GM18873 (cell line): ENCODE measurements around the gene RNF25.

Experiments used
- ATAC-seq: cut with Tn5 transposase; IDR thresholded peaks from one replicate; pipeline ENCODE4 v1.9.1; 2021; ENCODE audit warnings: mild to moderate bottlenecking, moderate library complexity, moderate number of reproducible peaks; ENCODE audit not compliant: unreplicated experiment, low FRiP score

Gene RNF25

DNA sequence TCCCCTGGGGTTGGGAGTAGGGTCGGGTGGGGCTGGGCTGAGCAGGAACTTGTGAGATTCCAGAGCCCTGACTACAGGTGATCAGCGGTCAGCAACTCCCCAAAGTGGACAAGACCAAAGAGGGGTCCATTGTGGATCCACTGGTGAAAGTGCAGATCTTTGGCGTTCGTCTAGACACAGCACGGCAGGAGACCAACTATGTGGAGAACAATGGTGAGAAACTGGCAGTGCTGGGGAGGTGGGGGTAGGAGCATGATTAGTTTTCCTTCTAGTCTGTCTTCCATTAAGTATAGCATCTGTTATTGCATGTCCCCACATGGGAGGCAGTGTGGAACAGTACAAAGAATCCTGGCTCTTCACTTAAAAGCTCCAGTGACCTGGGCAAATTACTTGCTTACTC lies 36.1 kb downstream of the RNF25 start:
- ATAC-seq, result no peak

DNA sequence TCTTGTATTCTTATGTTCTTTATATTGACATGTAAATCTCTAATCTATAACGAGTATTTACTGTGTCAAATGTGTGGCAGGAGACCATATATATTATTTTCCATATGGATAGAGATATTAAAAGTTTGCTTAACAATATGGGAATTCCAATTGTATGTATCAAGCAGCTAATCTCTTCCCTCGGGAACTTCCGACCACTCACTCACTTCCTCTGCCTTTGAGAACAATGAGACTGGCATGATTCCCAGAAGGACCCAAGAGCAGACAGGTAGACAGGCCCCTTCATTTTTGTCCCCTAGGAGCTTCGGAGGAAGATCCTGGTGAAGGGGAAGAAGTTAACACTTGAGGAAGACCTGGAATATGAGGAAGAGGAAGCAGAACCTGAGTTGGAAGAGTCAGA lies 40.0 kb downstream of the RNF25 start:
- no peak for ATAC-seq

DNA sequence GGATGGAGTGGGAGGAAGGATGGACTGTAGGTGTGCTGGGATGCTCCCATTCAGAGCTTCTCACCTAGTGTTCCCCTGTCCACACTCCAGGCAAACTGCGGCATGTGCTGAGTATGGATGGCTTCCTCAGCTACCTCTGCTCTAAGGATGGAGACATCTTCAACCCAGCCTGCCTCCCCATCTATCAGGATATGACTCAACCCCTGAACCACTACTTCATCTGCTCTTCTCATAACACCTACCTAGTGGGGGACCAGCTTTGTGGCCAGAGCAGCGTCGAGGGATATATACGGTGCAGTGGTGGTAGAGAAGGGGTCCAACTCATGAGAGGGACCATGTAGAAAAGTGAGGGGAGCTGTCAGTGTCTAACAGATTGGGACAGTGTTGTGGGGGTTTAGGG lies 43.9 kb downstream of the RNF25 start:
- no peak for ATAC-seq

DNA sequence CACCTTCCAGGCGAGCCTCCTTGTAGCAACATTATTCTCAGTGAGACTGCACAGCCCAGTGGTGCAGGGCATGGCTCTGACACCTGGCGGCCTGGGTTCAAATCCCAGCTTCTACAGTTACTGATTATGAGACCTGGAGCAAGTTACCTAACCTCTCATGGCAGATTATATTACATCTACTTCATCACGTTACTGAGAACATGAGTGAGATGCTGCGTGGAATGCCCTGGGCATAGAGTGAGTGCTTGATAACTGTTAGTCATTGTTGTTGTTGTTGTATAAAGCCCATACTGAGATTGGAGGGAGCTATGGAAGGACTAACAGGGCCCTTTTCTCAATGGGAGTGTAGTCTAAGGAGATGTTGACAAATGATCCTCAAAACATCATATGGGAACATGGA lies 45.4 kb downstream of the RNF25 start:
- no peak for ATAC-seq

DNA sequence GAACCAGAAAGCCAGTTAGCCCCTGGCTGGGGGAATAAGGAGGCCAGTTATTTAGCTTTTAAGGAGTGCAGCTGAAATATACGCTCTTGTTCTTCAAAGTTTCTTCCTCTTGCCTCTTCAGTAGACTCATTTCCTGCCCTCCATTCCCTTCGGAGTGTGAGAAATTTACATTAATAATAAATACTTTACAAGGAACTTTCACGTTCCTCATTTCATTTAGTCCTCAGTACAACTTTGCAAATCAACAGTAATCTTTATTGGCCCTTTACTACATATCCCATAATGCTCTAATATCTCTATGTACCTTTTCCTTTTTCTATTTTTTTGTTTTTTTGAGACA lies 48.5 kb downstream of the RNF25 start:
- no peak for ATAC-seq

DNA sequence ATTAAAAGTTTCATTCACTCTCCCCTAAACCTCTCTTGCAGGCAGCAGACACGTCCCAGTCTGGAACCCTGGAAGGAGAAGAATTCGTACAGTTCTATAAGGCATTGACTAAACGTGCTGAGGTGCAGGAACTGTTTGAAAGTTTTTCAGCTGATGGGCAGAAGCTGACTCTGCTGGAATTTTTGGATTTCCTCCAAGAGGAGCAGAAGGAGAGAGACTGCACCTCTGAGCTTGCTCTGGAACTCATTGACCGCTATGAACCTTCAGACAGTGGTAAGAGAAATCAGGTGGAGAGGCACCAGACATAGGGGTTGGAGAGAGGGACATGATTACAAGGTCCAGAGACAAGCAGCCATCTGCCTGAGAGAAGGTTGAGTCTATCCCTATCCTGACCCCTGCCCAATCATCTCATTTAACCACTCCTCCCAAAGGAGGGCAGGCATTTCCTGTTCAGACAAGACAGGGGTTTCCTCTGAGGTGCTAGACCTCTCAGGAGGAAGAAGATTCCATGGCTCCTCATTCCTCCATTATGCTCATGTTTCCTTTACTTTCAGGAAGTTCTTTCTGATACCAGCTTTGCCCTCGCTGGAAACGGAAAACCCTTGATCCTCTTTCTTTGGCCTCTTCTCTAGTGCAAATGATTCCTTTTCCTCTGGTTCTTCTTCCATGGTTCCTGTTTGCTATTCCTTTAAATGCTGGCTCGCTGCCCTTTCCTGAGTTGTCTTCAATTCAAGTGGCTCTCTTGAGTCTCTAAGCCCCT lies 49.0 kb downstream of the RNF25 start:
- ATAC-seq, result no peak

DNA sequence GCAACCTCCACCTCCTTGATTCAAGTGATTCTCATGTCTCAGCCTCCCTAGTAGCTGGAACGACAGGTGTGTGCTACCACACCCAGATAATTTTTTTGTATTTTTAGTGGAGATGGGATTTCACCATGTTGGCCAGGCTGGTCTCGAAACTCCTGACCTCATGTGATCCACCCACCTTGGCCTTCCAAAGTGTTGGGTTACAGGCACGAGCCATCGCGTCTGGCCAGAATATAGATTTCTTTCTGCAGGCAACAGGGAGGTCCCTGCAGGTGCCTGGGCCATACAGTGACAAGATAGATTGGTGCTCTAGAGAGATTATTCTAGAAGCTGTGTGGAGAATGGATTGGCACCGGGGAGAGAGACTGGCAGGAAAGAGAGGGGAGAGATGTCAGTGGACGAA lies 50.8 kb downstream of the RNF25 start:
- ATAC-seq, result no peak

DNA sequence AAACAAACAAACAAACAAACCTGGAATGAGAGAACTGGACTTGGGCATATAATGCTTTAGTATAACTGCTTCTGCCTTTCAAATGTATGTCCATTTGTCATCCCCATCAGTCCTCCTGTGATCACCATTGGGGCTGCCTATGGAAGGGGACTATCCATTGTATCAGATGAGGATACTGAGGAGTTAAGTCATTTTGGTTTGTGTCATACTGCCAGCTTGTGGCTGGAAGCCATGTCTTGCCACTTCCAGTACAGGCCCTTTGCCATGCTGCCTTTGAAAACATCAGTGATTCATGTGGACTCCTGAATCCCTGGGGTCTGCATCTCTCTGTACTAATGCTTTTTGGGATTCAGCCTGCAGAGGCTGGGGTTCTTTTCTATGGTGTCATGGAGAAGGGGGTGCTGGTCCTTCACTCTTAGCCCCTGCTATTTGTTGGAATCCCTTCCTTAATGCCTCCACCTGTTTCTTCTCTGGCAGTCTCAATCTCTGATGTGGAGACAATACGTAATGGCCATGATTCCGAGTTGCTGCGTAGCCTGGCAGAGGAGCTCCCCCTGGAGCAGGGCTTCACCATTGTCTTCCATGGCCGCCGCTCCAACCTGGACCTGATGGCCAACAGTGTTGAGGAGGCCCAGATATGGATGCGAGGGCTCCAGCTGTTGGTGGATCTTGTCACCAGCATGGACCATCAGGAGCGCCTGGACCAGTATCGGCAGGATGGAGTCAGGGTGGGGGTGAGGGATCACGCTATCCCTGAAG lies 53.5 kb downstream of the RNF25 start:
- no peak for ATAC-seq

DNA sequence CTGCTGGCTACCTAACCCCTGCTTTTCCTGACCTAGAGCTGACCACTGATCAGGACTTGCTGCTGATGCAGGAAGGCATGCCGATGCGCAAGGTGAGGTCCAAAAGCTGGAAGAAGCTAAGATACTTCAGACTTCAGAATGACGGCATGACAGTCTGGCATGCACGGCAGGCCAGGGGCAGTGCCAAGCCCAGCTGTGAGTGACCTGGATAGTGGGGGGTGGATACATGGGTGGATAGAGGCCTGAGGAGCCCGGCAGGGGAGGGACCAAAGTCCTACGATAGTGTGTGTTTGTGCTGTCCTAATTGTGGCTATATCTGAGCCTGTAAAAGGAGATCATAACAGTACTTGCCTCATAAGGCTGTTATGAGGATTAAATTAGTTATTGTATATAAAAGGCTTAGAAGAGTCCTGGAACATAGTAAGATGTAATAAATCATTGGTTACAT lies 55.9 kb downstream of the RNF25 start:
- ATAC-seq, result no peak
